Central memory CD8-positive, alpha-beta T cell (primary cell): Measurements from ENCODE around the gene PPP1R7.
"Not testable (repeated sequence)": the region's sequence is repeated elsewhere in the genome, so short reads cannot be mapped to it uniquely, and the experiment has no call there.

ENCODE experiments used
- ATAC-seq: fragments of 150-1000 bp; cut with Tn5 transposase; replicated peaks from 2 replicates; pipeline ENCODE4 v1.10.0; 2022; ENCODE audit warnings: mild to moderate bottlenecking, moderate FRiP score, moderate number of reproducible peaks; ENCODE audit not compliant: poor library complexity, severe bottlenecking; ENCODE audit errors: extremely low read depth
- DNase-seq, 2 donors: peaks; one replicate each; pipeline ENCODE4 v3.0.0; 2021; ENCODE audit warnings: low spot score in 2 of 2
- H3K27ac Mint-ChIP-seq: one replicate; pipeline ENCODE4 v1.8.0; 2022; ENCODE audit warnings: low read depth, mild to moderate bottlenecking, moderate library complexity, mixed read lengths
- H3K27me3 Mint-ChIP-seq: one replicate; pipeline ENCODE4 v1.8.0; 2022; ENCODE audit warnings: mixed read lengths
- H3K36me3 Mint-ChIP-seq: one replicate; pipeline ENCODE4 v1.8.0; 2022; ENCODE audit warnings: mild to moderate bottlenecking, moderate library complexity, mixed read lengths; ENCODE audit not compliant: insufficient read depth
- H3K4me1 Mint-ChIP-seq: one replicate; pipeline ENCODE4 v1.8.0; 2022; ENCODE audit warnings: mixed read lengths
- H3K4me3 Mint-ChIP-seq: one replicate; pipeline ENCODE4 v1.8.0; 2022; ENCODE audit warnings: mild to moderate bottlenecking, moderate library complexity, mixed read lengths
- H3K9me3 Mint-ChIP-seq: one replicate; pipeline ENCODE4 v1.8.0; 2022; ENCODE audit warnings: mixed read lengths

Gene PPP1R7

GRCh38 chr2:241149925-241150659 is at the start of gene PPP1R7:
Gene PPP1R7 (plus strand): TSS chr2:241150467. CDS start chr2:241150496, 29 bp downstream.
- Mint-ChIP-seq H3K27me3 (no peaks in the 10 kb centered on the region), H3K36me3 (peaks cover 22% of the 10 kb centered on the region), H3K9me3 (no peaks in the 10 kb centered on the region), H3K4me3 (peak within 1 kb of the TSS; percentile 90), H3K27ac (peak within 1 kb of the TSS; percentile 93), H3K4me1 (peaks cover 38% of the 10 kb centered on the region)
- DNase-seq (peak; percentile 80 to 90), ATAC-seq (peak; percentile 83)

GRCh38 chr2:241102239-241102803 is 47.9 kb upstream of the PPP1R7 start, which contains the start of gene MTERF4:
Gene MTERF4 (minus strand): TSS chr2:241102287. CDS start chr2:241102273, 14 bp downstream.
- DNase-seq = peak; percentile 79 to 80
- H3K9me3 Mint-ChIP-seq = no peaks in the 10 kb centered on the region
- H3K4me1 Mint-ChIP-seq = peaks cover 50% of the 10 kb centered on the region

GRCh38 chr2:241103176-241103595 is 47.1 kb upstream of the PPP1R7 start:
- peak overlapping the region; percentile 93 for H3K27ac Mint-ChIP-seq
- no peaks in the 10 kb centered on the region for H3K9me3 Mint-ChIP-seq
- peaks cover 30% of the 10 kb centered on the region for H3K36me3 Mint-ChIP-seq
- ATAC-seq (no peak), DNase-seq (no peak)
- peaks cover 50% of the 10 kb centered on the region for H3K4me1 Mint-ChIP-seq
- no peaks in the 10 kb centered on the region for H3K27me3 Mint-ChIP-seq
- peak overlapping the region; percentile 93 for H3K4me3 Mint-ChIP-seq

More at GRCh38 chr2:241102239-241102803, 47.9 kb upstream of the PPP1R7 start, which contains the start of gene MTERF4:
- Mint-ChIP-seq H3K27ac (peak within 1 kb of the TSS; percentile 93), H3K4me3 (peak within 1 kb of the TSS; percentile 93), H3K36me3 (peaks cover 31% of the 10 kb centered on the region), H3K27me3 (no peaks in the 10 kb centered on the region)
- ATAC-seq = peak; percentile 92

- H3K9me3 Mint-ChIP-seq, DNase-seq, ATAC-seq, H3K27ac Mint-ChIP-seq, H3K27me3 Mint-ChIP-seq, H3K4me3 Mint-ChIP-seq: not testable (repeated sequence)
- H3K36me3 Mint-ChIP-seq = peaks cover 19% of the 10 kb centered on the region
- H3K4me1 Mint-ChIP-seq = peaks cover 53% of the 10 kb centered on the region
Observed at GRCh38 chr2:241104611-241105010, 45.7 kb upstream of the PPP1R7 start.

GRCh38 chr2:241105641-241106040 is 44.6 kb upstream of the PPP1R7 start:
- Mint-ChIP-seq H3K27me3 (no peaks in the 10 kb centered on the region), H3K36me3 (peaks cover 23% of the 10 kb centered on the region), H3K9me3 (no peaks in the 10 kb centered on the region)

GRCh38 chr2:241107031-241107783 is 43.1 kb upstream of the PPP1R7 start:
- DNase-seq = no peak
- H3K27me3 Mint-ChIP-seq = no peaks in the 10 kb centered on the region
- H3K27ac Mint-ChIP-seq = peak overlapping the region; percentile 94
- H3K4me3 Mint-ChIP-seq = no peak overlapping the region
- H3K36me3 Mint-ChIP-seq = peaks cover 23% of the 10 kb centered on the region
- no peaks in the 10 kb centered on the region for H3K9me3 Mint-ChIP-seq
- H3K4me1 Mint-ChIP-seq = peaks cover 55% of the 10 kb centered on the region
- no peak for ATAC-seq

More at GRCh38 chr2:241105641-241106040, 44.6 kb upstream of the PPP1R7 start:
- ATAC-seq (no peak), DNase-seq (no peak)
- Mint-ChIP-seq H3K27ac (no peak overlapping the region), H3K4me1 (peaks cover 52% of the 10 kb centered on the region), H3K4me3 (no peak overlapping the region)

- Mint-ChIP-seq H3K27me3 (no peaks in the 10 kb centered on the region), H3K9me3 (no peaks in the 10 kb centered on the region), H3K4me3 (peak overlapping the region; percentile 78), H3K4me1 (peaks cover 55% of the 10 kb centered on the region), H3K36me3 (peaks cover 23% of the 10 kb centered on the region), H3K27ac (peak overlapping the region; percentile 94)
- ATAC-seq (peak; percentile 27), DNase-seq (peak in 1 of 2 donors; percentile 50)
Observed at GRCh38 chr2:241108271-241109209, 41.7 kb upstream of the PPP1R7 start.

GRCh38 chr2:241109210-241110088 is 40.8 kb upstream of the PPP1R7 start:
- DNase-seq (no peak), ATAC-seq (peak; percentile 22)
- no peaks in the 10 kb centered on the region for H3K27me3 Mint-ChIP-seq
- H3K36me3 Mint-ChIP-seq = peaks cover 20% of the 10 kb centered on the region
- H3K4me1 Mint-ChIP-seq = peaks cover 50% of the 10 kb centered on the region
- peak overlapping the region; percentile 78 for H3K4me3 Mint-ChIP-seq
- H3K27ac Mint-ChIP-seq = peak overlapping the region; percentile 94
- no peaks in the 10 kb centered on the region for H3K9me3 Mint-ChIP-seq

GRCh38 chr2:241110089-241110606 is 40.1 kb upstream of the PPP1R7 start:
- peak overlapping the region; percentile 94 for H3K27ac Mint-ChIP-seq

GRCh38 chr2:241110607-241111439 is 39.4 kb upstream of the PPP1R7 start:
- Mint-ChIP-seq H3K27me3 (no peaks in the 10 kb centered on the region), H3K4me3 (peak overlapping the region; percentile 78), H3K36me3 (peaks cover 19% of the 10 kb centered on the region), H3K4me1 (peaks cover 50% of the 10 kb centered on the region), H3K27ac (peak overlapping the region; percentile 94), H3K9me3 (no peaks in the 10 kb centered on the region)
- no peak for DNase-seq
- ATAC-seq = no peak

More at GRCh38 chr2:241110089-241110606, 40.1 kb upstream of the PPP1R7 start:
- Mint-ChIP-seq H3K9me3 (no peaks in the 10 kb centered on the region), H3K36me3 (peaks cover 21% of the 10 kb centered on the region), H3K4me3 (peak overlapping the region; percentile 78), H3K4me1 (peaks cover 50% of the 10 kb centered on the region), H3K27me3 (no peaks in the 10 kb centered on the region)
- ATAC-seq = no peak
- DNase-seq = no peak
